A549 (cell line): ENCODE measurements around the gene TNIP2. TPM values are rescaled to one million over a fixed set of nuclear protein-coding genes. Genes with fewer than 3 reads are reported as not detected.

Experiments used
- ATAC-seq, 2 experiments: fragments of 200-7000 bp in 1 of 2; fragments of >200 bp in 1 of 2; cut with Nextera tagmentation in 1 of 2; cut with Tn5 transposase in 1 of 2; 3 replicates each; pipeline versions ENCODE4 v1.8.0 to v1.9.1; 2018 to 2020; ENCODE audit warnings: mild to moderate bottlenecking in 1 of 2, moderate library complexity in 1 of 2
- CTCF ChIA-PET: fragments of 300-600 bp; sonication (Branson Sonifier 250); formaldehyde crosslinking; extraction: SDS; loops from one replicate; lab custom pipeline; 2021; ENCODE audit warnings: antibody characterized with exemption, inconsistent platforms; lab: Yijun Ruan, JAX
- POLR2A ChIA-PET: fragments of 350-600 bp; formaldehyde crosslinking; extraction: SDS; loops from one replicate; lab custom pipeline; 2021; ENCODE audit warnings: antibody characterized with exemption, inconsistent platforms; lab: Yijun Ruan, JAX
- DNase-seq, 2 experiments: peaks; one replicate each; pipeline versions ENCODE4 v3.0.0 to v3.0.0-alpha.2; 2011 to 2016; ENCODE audit warnings: low read depth in 1 of 2, low spot score in 1 of 2
- FAIRE-seq: peaks from 2 replicates; lab custom pipeline; 2011; peaks lifted over from hg19 to GRCh38; lab: Jason Lieb, UNC
- H3K27ac ChIP-seq, 2 experiments: fragments of >200 bp; sonication (Bioruptor Twin); formaldehyde crosslinking; 3 replicates each; pipeline ENCODE4 v1.5.1; 2016 to 2017
- H3K4me1 ChIP-seq: fragments of >200 bp; sonication (Bioruptor Twin); formaldehyde crosslinking; 3 replicates; pipeline ENCODE4 v1.6.1; 2016
- H3K4me2 ChIP-seq: fragments of >200 bp; sonication (Bioruptor Twin); formaldehyde crosslinking; 3 replicates; pipeline ENCODE4 v1.6.1; 2016
- H3K4me3 ChIP-seq: fragments of >200 bp; sonication (Bioruptor Twin); formaldehyde crosslinking; 3 replicates; pipeline ENCODE4 v1.5.1; 2016
- H3K9me3 ChIP-seq: fragments of >200 bp; sonication (Bioruptor Twin); formaldehyde crosslinking; 3 replicates; pipeline ENCODE4 v1.6.1; 2016
- ATOH8 ChIP-seq: fragments of 250-450 bp; sonication (Bioruptor Pico); IDR thresholded peaks from 2 replicates; pipeline ENCODE4 v1.5.0; 2020; ENCODE audit warnings: low read depth, mild to moderate bottlenecking, moderate library complexity
- CBX2 ChIP-seq: fragments of 200-600 bp; sonication (generic); IDR thresholded peaks from 2 replicates; pipeline ENCODE4 v1.6.1; 2016; ENCODE audit warnings: low read depth, mild to moderate bottlenecking, borderline replicate concordance
- CBX8 ChIP-seq: fragments of 200-600 bp; sonication (generic); IDR thresholded peaks from 2 replicates; pipeline ENCODE4 v1.6.1; 2016
- CEBPB ChIP-seq, 2 experiments: fragments of >200 bp in 1 of 2; sonication (Bioruptor Twin) in 1 of 2; formaldehyde crosslinking in 1 of 2; IDR thresholded peaks; 2 replicates each; pipeline ENCODE4 v1.6.1; 2012 to 2016
- ESRRA ChIP-seq: fragments of 150-350 bp; IDR thresholded peaks from 2 replicates; pipeline ENCODE4 v1.6.1; 2014; ENCODE audit warnings: mild to moderate bottlenecking, low read length, borderline replicate concordance
- FOXS1 ChIP-seq: fragments of 250-450 bp; sonication (Bioruptor Pico); IDR thresholded peaks from 2 replicates; pipeline ENCODE4 v1.5.0; 2020; ENCODE audit warnings: mild to moderate bottlenecking, moderate library complexity
- GATA3 ChIP-seq: IDR thresholded peaks from 2 replicates; pipeline ENCODE4 v1.6.1; 2012; ENCODE audit warnings: borderline replicate concordance
- HDAC2 ChIP-seq: fragments of 200-600 bp; sonication (generic); IDR thresholded peaks from 2 replicates; pipeline ENCODE4 v1.6.1; 2016
- HEYL ChIP-seq: fragments of 250-450 bp; sonication (Bioruptor Pico); IDR thresholded peaks from 2 replicates; pipeline ENCODE4 v1.8.0; 2021; ENCODE audit warnings: mild to moderate bottlenecking, moderate library complexity
- HMGXB4 ChIP-seq: fragments of 250-450 bp; sonication (Bioruptor Pico); IDR thresholded peaks from 2 replicates; pipeline ENCODE4 v1.5.0; 2021; ENCODE audit warnings: mild to moderate bottlenecking, moderate library complexity, borderline replicate concordance
- JUN ChIP-seq, 2 experiments: fragments of >200 bp; sonication (Bioruptor Twin); formaldehyde crosslinking; IDR thresholded peaks; 2 replicates in 1 of 2; 3 replicates in 1 of 2; pipeline ENCODE4 v1.6.1; 2016 to 2017
- JUNB ChIP-seq: fragments of >200 bp; sonication (Bioruptor Twin); formaldehyde crosslinking; IDR thresholded peaks from 2 replicates; pipeline ENCODE4 v1.6.1; 2016
- KDM5A ChIP-seq: fragments of 200-600 bp; sonication (generic); IDR thresholded peaks from 2 replicates; pipeline ENCODE4 v1.6.1; 2016; ENCODE audit warnings: antibody characterized with exemption, mild to moderate bottlenecking
- MAFK ChIP-seq: fragments of 450-650 bp; IDR thresholded peaks from 2 replicates; pipeline ENCODE4 v1.6.1; 2014; ENCODE audit not compliant: partially characterized antibody
- MAZ ChIP-seq: fragments of 150-350 bp; IDR thresholded peaks from 2 replicates; pipeline ENCODE4 v1.6.1; 2014; ENCODE audit warnings: antibody characterized with exemption, low read depth, low read length, borderline replicate concordance
- NFE2L2 ChIP-seq: fragments of 150-350 bp; conservative IDR thresholded peaks from 2 replicates; pipeline ENCODE4 v1.6.1; 2014; ENCODE audit warnings: low read length
- NPAS2 ChIP-seq: fragments of 250-450 bp; sonication (Bioruptor Pico); IDR thresholded peaks from 2 replicates; pipeline ENCODE4 v1.8.0; 2022; ENCODE audit warnings: mild to moderate bottlenecking, moderate library complexity, borderline replicate concordance
- NR3C1 ChIP-seq: fragments of >200 bp; sonication (Bioruptor Twin); formaldehyde crosslinking; IDR thresholded peaks from 3 replicates; pipeline ENCODE4 v1.6.1; 2017
- PBX3 ChIP-seq: IDR thresholded peaks from 2 replicates; pipeline ENCODE4 v1.6.1; 2012
- POLR2AphosphoS2 ChIP-seq: conservative IDR thresholded peaks from 2 replicates; pipeline ENCODE4 v1.6.1; 2012; ENCODE audit warnings: low read length, improper control_type of control experiment, inconsistent platforms
- RARB ChIP-seq: fragments of 250-450 bp; sonication (Bioruptor Pico); IDR thresholded peaks from 2 replicates; pipeline ENCODE4 v1.8.0; 2021; ENCODE audit warnings: mild to moderate bottlenecking, moderate library complexity
- RCOR1 ChIP-seq: fragments of 150-350 bp; IDR thresholded peaks from 2 replicates; pipeline ENCODE4 v1.6.1; 2014; ENCODE audit warnings: antibody characterized with exemption, low read length, low read depth
- RFX5 ChIP-seq: fragments of 450-650 bp; IDR thresholded peaks from 2 replicates; pipeline ENCODE4 v1.7.1; 2014; ENCODE audit warnings: antibody characterized with exemption, mild to moderate bottlenecking, moderate library complexity
- RNF2 ChIP-seq: fragments of 200-600 bp; sonication (generic); IDR thresholded peaks from 2 replicates; pipeline ENCODE4 v1.6.1; 2016; ENCODE audit warnings: low read depth, mild to moderate bottlenecking, antibody characterized with exemption, moderate library complexity, borderline replicate concordance
- TFCP2L1 ChIP-seq: fragments of 250-450 bp; sonication (Bioruptor Pico); IDR thresholded peaks from 2 replicates; pipeline ENCODE4 v1.5.0; 2021; ENCODE audit warnings: mild to moderate bottlenecking
- TP53 ChIP-seq: fragments of 250-450 bp; sonication (Bioruptor Pico); IDR thresholded peaks from 2 replicates; pipeline ENCODE4 v1.5.0; 2021; ENCODE audit warnings: mild to moderate bottlenecking, moderate library complexity
- ZSCAN20 ChIP-seq: fragments of 250-450 bp; sonication (Bioruptor Pico); IDR thresholded peaks from 2 replicates; pipeline ENCODE4 v1.8.0; 2022; ENCODE audit warnings: mild to moderate bottlenecking, moderate library complexity
- WGBS: methylation state at CpG from one replicate; pipeline ENCODE4 v1.1.6; 2017; ENCODE audit errors: missing lambda C conversion rate; 5-methylcytosine and 5-hydroxymethylcytosine counted together
- polyA plus RNA-seq, 4 experiments: library from polyadenylated mRNA; depleted of rRNA in 3 of 4; stranded (reverse); fragments of >200 nt; fragmentation: RNase III in 1 of 4; extraction: RNeasy Plus Mini Kit Qiagen cat#74134 plus additional on column Dnase treatment in 1 of 4; gene quantifications; 2 replicates in 3 of 4; 3 replicates in 1 of 4; pipeline ENCODE4 v1.2.3, GENCODE V29; 2011 to 2017
- TF ChIP-seq, protein P1 (sequence below): fragments of 150-350 bp; IDR thresholded peaks from 2 replicates; pipeline ENCODE4 v1.6.1; 2014; ENCODE audit warnings: low read depth, mild to moderate bottlenecking, low read length
- TF ChIP-seq, protein P2 (sequence below): fragments of 200-600 bp; sonication (generic); IDR thresholded peaks from 2 replicates; pipeline ENCODE4 v1.6.1; 2016; ENCODE audit warnings: antibody characterized with exemption, mild to moderate bottlenecking, moderate library complexity
- TF ChIP-seq, protein P3 (sequence below): IDR thresholded peaks from 2 replicates; pipeline ENCODE4 v1.6.1; 2012; ENCODE audit warnings: low read depth, borderline replicate concordance

The TNIP2 gene
- polyA plus RNA-seq, 2 of the 4 experiments (the other 2 are of a cell fraction), result 20.0 to 27.9 TPM

DNA sequence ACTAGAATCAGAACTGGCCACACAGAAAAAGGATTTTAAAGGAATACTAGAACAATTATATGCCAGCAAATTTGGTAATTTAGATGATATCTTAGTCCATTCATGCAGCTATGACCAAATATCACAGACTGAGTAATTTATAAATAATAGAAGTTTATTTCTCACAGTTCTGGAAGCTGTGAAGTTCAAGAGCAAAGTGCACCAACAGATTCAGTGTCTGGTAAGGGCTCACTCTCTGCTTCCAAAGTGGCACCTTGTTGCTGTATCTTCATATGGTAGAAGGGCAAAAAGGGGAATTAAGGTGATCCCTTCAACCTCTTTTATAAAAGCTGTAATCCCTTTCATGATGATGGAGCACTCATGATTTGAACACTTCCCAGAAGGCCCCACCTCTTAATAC, 20.3 kb downstream of the TNIP2 start:
- ChIA-PET CTCF (no interaction called here), POLR2A (no interaction called here)
- no peak for TF ChIP-seq NR3C1
- TF ChIP-seq, protein P1, sequence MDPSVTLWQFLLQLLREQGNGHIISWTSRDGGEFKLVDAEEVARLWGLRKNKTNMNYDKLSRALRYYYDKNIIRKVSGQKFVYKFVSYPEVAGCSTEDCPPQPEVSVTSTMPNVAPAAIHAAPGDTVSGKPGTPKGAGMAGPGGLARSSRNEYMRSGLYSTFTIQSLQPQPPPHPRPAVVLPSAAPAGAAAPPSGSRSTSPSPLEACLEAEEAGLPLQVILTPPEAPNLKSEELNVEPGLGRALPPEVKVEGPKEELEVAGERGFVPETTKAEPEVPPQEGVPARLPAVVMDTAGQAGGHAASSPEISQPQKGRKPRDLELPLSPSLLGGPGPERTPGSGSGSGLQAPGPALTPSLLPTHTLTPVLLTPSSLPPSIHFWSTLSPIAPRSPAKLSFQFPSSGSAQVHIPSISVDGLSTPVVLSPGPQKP, result no peak
- TF ChIP-seq NPAS2 (CRISPR knock-in tag), result no peak
- no peak for TF ChIP-seq ESRRA
- TF ChIP-seq RFX5, result no peak
- TF ChIP-seq CEBPB (IDR thresholded peaks at IDR 0.05), result no peak
- no peak for TF ChIP-seq KDM5A
- TF ChIP-seq CBX8, result no peak
- TF ChIP-seq MAFK, result no peak
- TF ChIP-seq, protein P2, sequence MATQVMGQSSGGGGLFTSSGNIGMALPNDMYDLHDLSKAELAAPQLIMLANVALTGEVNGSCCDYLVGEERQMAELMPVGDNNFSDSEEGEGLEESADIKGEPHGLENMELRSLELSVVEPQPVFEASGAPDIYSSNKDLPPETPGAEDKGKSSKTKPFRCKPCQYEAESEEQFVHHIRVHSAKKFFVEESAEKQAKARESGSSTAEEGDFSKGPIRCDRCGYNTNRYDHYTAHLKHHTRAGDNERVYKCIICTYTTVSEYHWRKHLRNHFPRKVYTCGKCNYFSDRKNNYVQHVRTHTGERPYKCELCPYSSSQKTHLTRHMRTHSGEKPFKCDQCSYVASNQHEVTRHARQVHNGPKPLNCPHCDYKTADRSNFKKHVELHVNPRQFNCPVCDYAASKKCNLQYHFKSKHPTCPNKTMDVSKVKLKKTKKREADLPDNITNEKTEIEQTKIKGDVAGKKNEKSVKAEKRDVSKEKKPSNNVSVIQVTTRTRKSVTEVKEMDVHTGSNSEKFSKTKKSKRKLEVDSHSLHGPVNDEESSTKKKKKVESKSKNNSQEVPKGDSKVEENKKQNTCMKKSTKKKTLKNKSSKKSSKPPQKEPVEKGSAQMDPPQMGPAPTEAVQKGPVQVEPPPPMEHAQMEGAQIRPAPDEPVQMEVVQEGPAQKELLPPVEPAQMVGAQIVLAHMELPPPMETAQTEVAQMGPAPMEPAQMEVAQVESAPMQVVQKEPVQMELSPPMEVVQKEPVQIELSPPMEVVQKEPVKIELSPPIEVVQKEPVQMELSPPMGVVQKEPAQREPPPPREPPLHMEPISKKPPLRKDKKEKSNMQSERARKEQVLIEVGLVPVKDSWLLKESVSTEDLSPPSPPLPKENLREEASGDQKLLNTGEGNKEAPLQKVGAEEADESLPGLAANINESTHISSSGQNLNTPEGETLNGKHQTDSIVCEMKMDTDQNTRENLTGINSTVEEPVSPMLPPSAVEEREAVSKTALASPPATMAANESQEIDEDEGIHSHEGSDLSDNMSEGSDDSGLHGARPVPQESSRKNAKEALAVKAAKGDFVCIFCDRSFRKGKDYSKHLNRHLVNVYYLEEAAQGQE, result no peak
- TF ChIP-seq POLR2AphosphoS2, result no peak
- TF ChIP-seq JUN (IDR thresholded peaks at IDR 0.05), result no peak
- TF ChIP-seq PBX3, result no peak
- TF ChIP-seq, protein P3, sequence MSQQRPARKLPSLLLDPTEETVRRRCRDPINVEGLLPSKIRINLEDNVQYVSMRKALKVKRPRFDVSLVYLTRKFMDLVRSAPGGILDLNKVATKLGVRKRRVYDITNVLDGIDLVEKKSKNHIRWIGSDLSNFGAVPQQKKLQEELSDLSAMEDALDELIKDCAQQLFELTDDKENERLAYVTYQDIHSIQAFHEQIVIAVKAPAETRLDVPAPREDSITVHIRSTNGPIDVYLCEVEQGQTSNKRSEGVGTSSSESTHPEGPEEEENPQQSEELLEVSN, result no peak
- TF ChIP-seq RARB, result no peak
- no peak for TF ChIP-seq ZSCAN20 (CRISPR knock-in tag)
- TF ChIP-seq ATOH8 (CRISPR knock-in tag), result no peak
- TF ChIP-seq TFCP2L1 (CRISPR knock-in tag), result no peak
- no peak for TF ChIP-seq CBX2

GRCh38 chr4:2734612-2735011, 21.5 kb downstream of the TNIP2 start:
- TF ChIP-seq CEBPB (IDR thresholded peaks at IDR 0.05) (no peak), HEYL (CRISPR knock-in tag) (no peak), RCOR1 (no peak), JUNB (no peak), ESRRA (no peak), RNF2 (no peak), KDM5A (no peak), HDAC2 (no peak), MAZ (no peak), HMGXB4 (no peak), PBX3 (no peak), NFE2L2 (no peak), TP53 (CRISPR knock-in tag) (no peak), FOXS1 (CRISPR knock-in tag) (no peak), GATA3 (no peak), NR3C1 (no peak)
- DNase-seq, result no peak
- 95% methylated on average over 1 of the region's 1 CpG for WGBS
- POLR2A ChIA-PET, result no interaction called here
- FAIRE-seq, result no peak
- CTCF ChIA-PET, result no interaction called here
- Histone ChIP-seq H3K9me3 (no peaks in the 10 kb centered on the region), H3K4me1 (no peaks in the 10 kb centered on the region), H3K4me3 (no peak overlapping the region), H3K4me2 (no peak overlapping the region), H3K27ac (no peak overlapping the region)
- no peak for ATAC-seq

More for the DNA sequence above, 20.3 kb downstream of the TNIP2 start:
- Histone ChIP-seq H3K4me2 (no peak overlapping the region), H3K4me1 (no peaks in the 10 kb centered on the region), H3K4me3 (no peak overlapping the region), H3K27ac (no peak overlapping the region), H3K9me3 (no peaks in the 10 kb centered on the region)
- FAIRE-seq (no peak), ATAC-seq (no peak), DNase-seq (no peak)
